Fibroblast of lung (primary cell): ENCODE data around the gene SLC18A3. TPM values are rescaled to one million over a fixed set of nuclear protein-coding genes. Genes with fewer than 3 reads are reported as not detected.

Experiments
- DNase-seq, 2 donors: peaks; one replicate each; pipeline versions ENCODE4 v3.0.0 to v3.0.0-alpha.2; 2010; ENCODE audit warnings: low read depth in 2 of 2
- H2AFZ ChIP-seq: 2 replicates; pipeline ENCODE4 v1.5.1; 2012; ENCODE audit warnings: low read length, control low read depth, inconsistent platforms
- H3K27ac ChIP-seq: 2 replicates; pipeline ENCODE4 v1.5.1; 2011; ENCODE audit warnings: low read length, control low read depth; ENCODE audit not compliant: insufficient read depth
- H3K27me3 ChIP-seq: 2 replicates; pipeline ENCODE4 v1.5.1; 2011; ENCODE audit warnings: mild to moderate bottlenecking, low read length; ENCODE audit not compliant: control insufficient read depth, insufficient read depth
- H3K36me3 ChIP-seq: 2 replicates; pipeline ENCODE4 v1.5.1; 2011; ENCODE audit warnings: low read length; ENCODE audit not compliant: control insufficient read depth, insufficient read depth
- H3K4me1 ChIP-seq: 2 replicates; pipeline ENCODE4 v1.5.1; 2011; ENCODE audit warnings: low read length; ENCODE audit not compliant: control insufficient read depth, insufficient read depth; ENCODE audit errors: extremely low read depth
- H3K4me2 ChIP-seq: 2 replicates; pipeline ENCODE4 v1.5.1; 2011; ENCODE audit warnings: low read length, control low read depth; ENCODE audit not compliant: insufficient read depth; ENCODE audit errors: extremely low read depth
- H3K4me3 ChIP-seq, 4 experiments: fragments of 200-600 bp in 1 of 4; sonication (generic) in 1 of 4; replicated peaks in 1 of 4; 2 replicates each; pipeline ENCODE4 v1.5.1; 2011 to 2016; ENCODE audit warnings: low read length in 4 of 4, low read depth in 3 of 4, mild to moderate bottlenecking in 3 of 4, control low read depth in 2 of 4, inconsistent platforms in 1 of 4, mixed read lengths in 1 of 4; ENCODE audit not compliant: insufficient read depth in 1 of 4; ENCODE audit errors: control extremely low read depth in 1 of 4
- H3K79me2 ChIP-seq: 2 replicates; pipeline ENCODE4 v1.5.1; 2012; ENCODE audit warnings: mild to moderate bottlenecking, low read length, inconsistent platforms; ENCODE audit not compliant: control insufficient read depth, insufficient read depth
- H3K9ac ChIP-seq: 2 replicates; pipeline ENCODE4 v1.5.1; 2011; ENCODE audit warnings: mild to moderate bottlenecking, low read length, control low read depth; ENCODE audit not compliant: insufficient read depth
- H3K9me3 ChIP-seq: 2 replicates; pipeline ENCODE4 v1.5.1; 2012; ENCODE audit warnings: low read depth, low read length; ENCODE audit not compliant: control insufficient read depth, insufficient read depth
- H4K20me1 ChIP-seq: 2 replicates; pipeline ENCODE4 v1.5.1; 2011; ENCODE audit warnings: low read length; ENCODE audit not compliant: control insufficient read depth, insufficient read depth; ENCODE audit errors: extremely low read depth
- EZH2 ChIP-seq: IDR thresholded peaks from 2 replicates; pipeline ENCODE4 v1.5.1; 2012; ENCODE audit warnings: low read length, control low read depth, mild to moderate bottlenecking; ENCODE audit errors: missing control alignments
- polyA plus RNA-seq, 2 donors: library from polyadenylated mRNA; depleted of rRNA in 1 of 2; stranded (reverse) in 1 of 2; unstranded in 1 of 2; fragments of >200 nt; gene quantifications; 2 replicates each; pipeline ENCODE4 v1.2.1, GENCODE V29; 2011 to 2012; ENCODE audit warnings: missing spikeins in 1 of 2
- total RNA-seq: library from RNA; depleted of rRNA; stranded (reverse); fragments of >200 nt; gene quantifications from 2 replicates; pipeline ENCODE4 v1.2.1, GENCODE V29; 2014
- TF ChIP-seq, protein P1 (sequence below), 2 donors: IDR thresholded peaks in 1 of 2; conservative IDR thresholded peaks in 1 of 2; 1 replicate in 1 of 2; 2 replicates in 1 of 2; pipeline ENCODE4 v1.5.1; 2011 to 2012; ENCODE audit warnings: low read length in 2 of 2, control low read depth in 1 of 2, inconsistent platforms in 1 of 2, low read depth in 1 of 2, mild to moderate bottlenecking in 1 of 2

Gene SLC18A3
- total and polyA plus RNA-seq, 2 donors (not counting 1 experiment from before 2014, with no cell fraction given): not detected

DNA sequence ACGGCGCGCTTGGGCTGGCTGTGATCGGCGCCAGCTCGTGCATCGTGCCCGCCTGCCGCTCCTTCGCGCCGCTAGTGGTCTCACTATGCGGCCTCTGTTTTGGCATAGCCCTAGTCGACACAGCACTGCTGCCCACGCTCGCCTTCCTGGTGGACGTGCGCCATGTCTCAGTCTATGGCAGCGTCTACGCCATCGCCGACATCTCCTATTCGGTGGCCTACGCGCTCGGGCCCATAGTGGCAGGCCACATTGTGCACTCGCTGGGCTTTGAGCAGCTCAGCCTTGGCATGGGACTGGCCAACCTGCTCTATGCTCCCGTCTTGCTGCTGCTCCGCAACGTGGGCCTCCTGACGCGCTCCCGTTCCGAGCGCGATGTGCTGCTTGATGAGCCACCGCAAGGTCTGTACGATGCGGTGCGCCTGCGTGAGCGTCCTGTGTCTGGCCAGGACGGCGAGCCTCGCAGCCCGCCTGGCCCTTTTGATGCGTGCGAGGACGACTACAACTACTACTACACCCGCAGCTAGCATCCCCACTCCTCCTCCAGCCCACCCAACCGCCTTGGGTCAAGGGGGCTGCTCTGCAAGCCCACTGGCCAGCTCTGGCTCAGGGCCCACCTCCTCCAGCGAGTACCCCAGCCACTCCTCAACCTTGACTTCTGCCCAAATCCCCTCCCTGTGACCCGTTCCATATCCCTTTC, 1.9 kb downstream of the SLC18A3 start:
- no peak overlapping the region for H2AFZ ChIP-seq
- DNase-seq: no peak
- H3K9ac ChIP-seq: no peak overlapping the region
- H3K36me3 ChIP-seq: no peaks in the 10 kb centered on the region
- no peaks in the 10 kb centered on the region for H3K79me2 ChIP-seq
- H3K4me3 ChIP-seq: no peak overlapping the region
- H3K4me1 ChIP-seq: no peaks in the 10 kb centered on the region
- no peaks in the 10 kb centered on the region for H4K20me1 ChIP-seq
- H3K4me2 ChIP-seq: no peak overlapping the region
- peak; percentile 54 for TF ChIP-seq EZH2
- TF ChIP-seq, protein P1, sequence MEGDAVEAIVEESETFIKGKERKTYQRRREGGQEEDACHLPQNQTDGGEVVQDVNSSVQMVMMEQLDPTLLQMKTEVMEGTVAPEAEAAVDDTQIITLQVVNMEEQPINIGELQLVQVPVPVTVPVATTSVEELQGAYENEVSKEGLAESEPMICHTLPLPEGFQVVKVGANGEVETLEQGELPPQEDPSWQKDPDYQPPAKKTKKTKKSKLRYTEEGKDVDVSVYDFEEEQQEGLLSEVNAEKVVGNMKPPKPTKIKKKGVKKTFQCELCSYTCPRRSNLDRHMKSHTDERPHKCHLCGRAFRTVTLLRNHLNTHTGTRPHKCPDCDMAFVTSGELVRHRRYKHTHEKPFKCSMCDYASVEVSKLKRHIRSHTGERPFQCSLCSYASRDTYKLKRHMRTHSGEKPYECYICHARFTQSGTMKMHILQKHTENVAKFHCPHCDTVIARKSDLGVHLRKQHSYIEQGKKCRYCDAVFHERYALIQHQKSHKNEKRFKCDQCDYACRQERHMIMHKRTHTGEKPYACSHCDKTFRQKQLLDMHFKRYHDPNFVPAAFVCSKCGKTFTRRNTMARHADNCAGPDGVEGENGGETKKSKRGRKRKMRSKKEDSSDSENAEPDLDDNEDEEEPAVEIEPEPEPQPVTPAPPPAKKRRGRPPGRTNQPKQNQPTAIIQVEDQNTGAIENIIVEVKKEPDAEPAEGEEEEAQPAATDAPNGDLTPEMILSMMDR (conservative IDR thresholded peaks at IDR 0.05 in 1 of 2, IDR thresholded peaks at IDR 0.05 in 1 of 2; ENCODE audit: low read depth in 1 of 2, low read length in 2 of 2): no peak
- H3K27ac ChIP-seq: no peak overlapping the region
- peaks cover 67% of the 10 kb centered on the region for H3K27me3 ChIP-seq
- no peaks in the 10 kb centered on the region for H3K9me3 ChIP-seq

DNA sequence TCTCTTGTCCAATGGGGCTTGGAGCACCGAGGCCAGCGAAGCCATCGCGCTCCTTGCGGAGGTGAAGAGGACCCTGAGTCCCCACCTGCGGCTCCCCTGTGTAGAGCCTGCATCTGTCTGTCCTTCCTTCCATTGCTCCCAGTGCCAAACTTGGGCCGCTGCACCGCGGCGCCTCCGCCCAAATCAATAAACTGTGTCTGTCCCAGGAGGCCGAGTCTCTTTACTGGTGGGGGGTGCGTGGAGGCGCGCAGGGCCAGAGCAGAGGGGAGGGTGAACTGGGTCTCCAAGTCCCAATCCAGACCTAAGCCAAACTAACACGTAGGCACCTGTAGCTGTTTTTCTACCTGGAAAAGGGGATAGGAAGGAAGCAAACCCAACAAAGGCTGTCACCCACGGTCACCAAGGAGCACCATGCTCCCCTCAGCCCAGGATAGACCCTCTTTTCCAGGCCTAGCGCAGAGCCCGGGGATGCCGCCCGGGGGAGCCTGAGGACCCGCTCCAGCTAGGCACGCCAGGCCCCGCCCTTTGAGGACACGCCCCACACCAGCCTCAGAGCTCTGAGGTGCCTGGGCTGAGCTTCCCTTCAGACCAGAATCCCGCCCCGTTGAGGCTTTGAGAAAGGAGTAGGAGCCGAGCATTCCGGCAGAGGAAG, 2.5 kb downstream of the SLC18A3 start:
- TF ChIP-seq, protein P1 (conservative IDR thresholded peaks at IDR 0.05 in 1 of 2, IDR thresholded peaks at IDR 0.05 in 1 of 2; ENCODE audit: low read depth in 1 of 2, low read length in 2 of 2): no peak
- TF ChIP-seq EZH2: no peak
- no peak overlapping the region for H3K4me2 ChIP-seq
- H3K9ac ChIP-seq: no peak overlapping the region
- DNase-seq: no peak
- H3K4me1 ChIP-seq: no peaks in the 10 kb centered on the region
- H3K36me3 ChIP-seq: no peaks in the 10 kb centered on the region
- H3K4me3 ChIP-seq: no peak overlapping the region
- H3K27ac ChIP-seq: no peak overlapping the region
- peaks cover 64% of the 10 kb centered on the region for H3K27me3 ChIP-seq
- H3K9me3 ChIP-seq: no peaks in the 10 kb centered on the region
- H4K20me1 ChIP-seq: no peaks in the 10 kb centered on the region
- no peaks in the 10 kb centered on the region for H3K79me2 ChIP-seq
- no peak overlapping the region for H2AFZ ChIP-seq

DNA sequence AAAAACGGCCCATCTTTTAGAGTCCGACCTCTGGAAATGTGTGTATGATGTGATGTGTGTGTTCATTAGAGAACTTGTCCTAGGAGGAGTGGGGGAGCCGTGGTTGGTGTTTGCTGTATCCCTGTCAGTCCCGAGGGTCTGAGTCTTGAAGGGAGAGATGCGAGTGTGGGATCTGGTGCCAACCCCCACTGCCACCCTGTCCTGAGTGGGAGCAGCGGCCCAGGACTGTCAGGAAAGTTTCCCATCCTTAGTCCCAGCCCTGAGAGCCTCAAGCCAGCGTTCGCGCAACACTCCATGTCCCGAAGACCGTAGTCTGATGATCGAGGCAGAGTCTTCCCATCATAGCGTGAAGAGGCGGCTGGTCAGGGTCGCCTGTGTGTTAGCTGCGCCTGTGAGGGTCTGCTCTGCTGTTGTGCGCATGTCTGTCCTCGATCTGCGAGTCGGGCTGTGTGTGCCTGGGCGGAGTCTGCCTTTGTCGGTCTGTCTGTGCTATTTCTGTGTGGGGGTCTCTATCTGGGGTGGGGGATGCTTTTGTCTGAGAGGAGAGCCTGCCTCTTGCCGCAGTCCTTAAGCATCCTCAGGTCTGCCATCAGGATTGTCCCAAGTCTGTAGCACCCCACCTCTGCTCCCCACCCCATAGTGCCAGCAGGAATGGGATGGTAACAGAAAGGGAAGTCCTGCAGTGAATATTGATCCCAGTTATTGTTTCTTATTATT, 3.2 kb downstream of the SLC18A3 start:
- H3K27ac ChIP-seq: no peak overlapping the region
- TF ChIP-seq, protein P1 (conservative IDR thresholded peaks at IDR 0.05 in 1 of 2, IDR thresholded peaks at IDR 0.05 in 1 of 2; ENCODE audit: low read depth in 1 of 2, low read length in 2 of 2): no peak
- TF ChIP-seq EZH2: peak; percentile 97
- no peak overlapping the region for H3K4me3 ChIP-seq
- no peak for DNase-seq
- H3K9me3 ChIP-seq: no peaks in the 10 kb centered on the region
- H4K20me1 ChIP-seq: no peaks in the 10 kb centered on the region
- no peak overlapping the region for H2AFZ ChIP-seq
- H3K79me2 ChIP-seq: no peaks in the 10 kb centered on the region
- no peaks in the 10 kb centered on the region for H3K36me3 ChIP-seq
- H3K9ac ChIP-seq: no peak overlapping the region
- H3K27me3 ChIP-seq: peaks cover 62% of the 10 kb centered on the region
- H3K4me1 ChIP-seq: no peaks in the 10 kb centered on the region
- H3K4me2 ChIP-seq: no peak overlapping the region
